GM12891 (cell line): ENCODE data around the gene SOX11.
A peak's percentile ranks its signal among the peaks of the same experiment; 100 is the strongest.

ENCODE experiments used
- DNase-seq: peaks from one replicate; pipeline ENCODE4 v3.0.0; 2011; ENCODE audit warnings: low spot score; ENCODE audit not compliant: insufficient read length
- FAIRE-seq: peaks from 2 replicates; lab custom pipeline; 2011; peaks lifted over from hg19 to GRCh38; lab: Jason Lieb, UNC
- PAX5 ChIP-seq: IDR thresholded peaks from 2 replicates; pipeline ENCODE4 v1.6.1; 2011; ENCODE audit warnings: low read length, moderate library complexity, mild to moderate bottlenecking; ENCODE audit not compliant: insufficient read depth, severe bottlenecking
- POLR2A ChIP-seq: IDR thresholded peaks from 2 replicates; pipeline ENCODE4 v1.6.1; 2011; ENCODE audit warnings: low read depth, low read length, control low read depth
- POLR2AphosphoS5 ChIP-seq: IDR thresholded peaks from 2 replicates; pipeline ENCODE4 v1.6.1; 2011; ENCODE audit warnings: low read depth, low read length, control low read depth
- POU2F2 ChIP-seq: IDR thresholded peaks from 2 replicates; pipeline ENCODE4 v1.6.1; 2011; ENCODE audit warnings: low read depth, mild to moderate bottlenecking, control low read depth, low read length, moderate library complexity
- SPI1 ChIP-seq: IDR thresholded peaks from 2 replicates; pipeline ENCODE4 v1.6.1; 2011; ENCODE audit warnings: low read depth, low read length, control low read depth
- TAF1 ChIP-seq: IDR thresholded peaks from 2 replicates; pipeline ENCODE4 v1.6.1; 2011; ENCODE audit warnings: low read depth, low read length, control low read depth

Gene SOX11

DNA sequence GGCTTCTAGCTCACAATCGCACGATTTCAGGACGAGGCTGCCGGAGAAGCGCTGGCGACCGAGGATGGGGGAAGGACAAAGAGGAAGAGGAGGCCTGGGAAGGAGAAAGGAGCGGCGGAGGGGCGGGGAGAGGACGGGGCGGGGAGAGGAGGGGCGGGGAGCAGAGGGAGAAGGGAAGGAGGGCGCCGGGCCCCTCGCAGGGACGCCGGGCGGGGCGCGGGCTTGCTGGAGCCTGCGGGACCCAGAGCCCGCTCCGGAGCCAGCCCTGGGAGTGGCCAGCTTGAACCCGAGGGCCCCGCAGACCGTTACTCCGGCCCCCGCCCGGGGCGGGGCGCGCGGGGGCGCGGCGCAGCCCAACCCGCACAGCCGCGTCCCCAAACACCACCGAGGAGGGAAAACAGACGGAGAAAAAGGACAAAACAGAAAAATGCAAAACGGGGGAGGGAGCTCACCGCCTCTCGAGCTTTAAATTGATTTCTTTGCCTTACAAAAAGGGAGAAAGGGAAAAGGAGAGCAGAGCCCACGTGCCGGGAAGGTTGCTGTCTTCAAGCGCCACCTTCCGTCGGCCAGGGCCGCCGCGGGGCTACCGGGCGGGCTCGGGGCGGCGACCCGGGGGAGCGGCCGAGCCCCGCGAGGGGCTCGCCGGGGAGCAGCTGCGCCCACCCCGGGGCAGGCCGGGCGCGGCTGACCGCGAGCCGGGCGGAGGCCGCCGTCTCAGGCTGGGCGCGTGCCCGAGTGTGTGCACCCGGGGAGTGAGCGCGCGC is 781 bp upstream of the SOX11 start:
- no peak for DNase-seq
- TF ChIP-seq POLR2AphosphoS5 = no peak
- TF ChIP-seq POLR2A = no peak
- no peak for TF ChIP-seq POU2F2
- TF ChIP-seq TAF1 = no peak
- no peak for TF ChIP-seq SPI1
- no peak for TF ChIP-seq PAX5
- no peak for FAIRE-seq

DNA sequence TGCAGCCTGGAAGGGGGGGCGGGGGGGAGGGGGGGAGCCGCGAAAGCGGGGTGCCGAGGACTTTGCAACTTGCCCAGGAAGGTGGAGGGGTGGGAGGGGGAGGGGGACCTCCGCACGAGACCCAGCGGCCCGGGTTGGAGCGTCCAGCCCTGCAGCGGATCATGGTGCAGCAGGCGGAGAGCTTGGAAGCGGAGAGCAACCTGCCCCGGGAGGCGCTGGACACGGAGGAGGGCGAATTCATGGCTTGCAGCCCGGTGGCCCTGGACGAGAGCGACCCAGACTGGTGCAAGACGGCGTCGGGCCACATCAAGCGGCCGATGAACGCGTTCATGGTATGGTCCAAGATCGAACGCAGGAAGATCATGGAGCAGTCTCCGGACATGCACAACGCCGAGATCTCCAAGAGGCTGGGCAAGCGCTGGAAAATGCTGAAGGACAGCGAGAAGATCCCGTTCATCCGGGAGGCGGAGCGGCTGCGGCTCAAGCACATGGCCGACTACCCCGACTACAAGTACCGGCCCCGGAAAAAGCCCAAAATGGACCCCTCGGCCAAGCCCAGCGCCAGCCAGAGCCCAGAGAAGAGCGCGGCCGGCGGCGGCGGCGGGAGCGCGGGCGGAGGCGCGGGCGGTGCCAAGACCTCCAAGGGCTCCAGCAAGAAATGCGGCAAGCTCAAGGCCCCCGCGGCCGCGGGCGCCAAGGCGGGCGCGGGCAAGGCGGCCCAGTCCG is 540 bp downstream of the SOX11 start:
- no peak for FAIRE-seq
- TF ChIP-seq POLR2AphosphoS5 (no peak), POLR2A (no peak), POU2F2 (no peak), SPI1 (no peak), PAX5 (no peak), TAF1 (no peak)
- no peak for DNase-seq

DNA sequence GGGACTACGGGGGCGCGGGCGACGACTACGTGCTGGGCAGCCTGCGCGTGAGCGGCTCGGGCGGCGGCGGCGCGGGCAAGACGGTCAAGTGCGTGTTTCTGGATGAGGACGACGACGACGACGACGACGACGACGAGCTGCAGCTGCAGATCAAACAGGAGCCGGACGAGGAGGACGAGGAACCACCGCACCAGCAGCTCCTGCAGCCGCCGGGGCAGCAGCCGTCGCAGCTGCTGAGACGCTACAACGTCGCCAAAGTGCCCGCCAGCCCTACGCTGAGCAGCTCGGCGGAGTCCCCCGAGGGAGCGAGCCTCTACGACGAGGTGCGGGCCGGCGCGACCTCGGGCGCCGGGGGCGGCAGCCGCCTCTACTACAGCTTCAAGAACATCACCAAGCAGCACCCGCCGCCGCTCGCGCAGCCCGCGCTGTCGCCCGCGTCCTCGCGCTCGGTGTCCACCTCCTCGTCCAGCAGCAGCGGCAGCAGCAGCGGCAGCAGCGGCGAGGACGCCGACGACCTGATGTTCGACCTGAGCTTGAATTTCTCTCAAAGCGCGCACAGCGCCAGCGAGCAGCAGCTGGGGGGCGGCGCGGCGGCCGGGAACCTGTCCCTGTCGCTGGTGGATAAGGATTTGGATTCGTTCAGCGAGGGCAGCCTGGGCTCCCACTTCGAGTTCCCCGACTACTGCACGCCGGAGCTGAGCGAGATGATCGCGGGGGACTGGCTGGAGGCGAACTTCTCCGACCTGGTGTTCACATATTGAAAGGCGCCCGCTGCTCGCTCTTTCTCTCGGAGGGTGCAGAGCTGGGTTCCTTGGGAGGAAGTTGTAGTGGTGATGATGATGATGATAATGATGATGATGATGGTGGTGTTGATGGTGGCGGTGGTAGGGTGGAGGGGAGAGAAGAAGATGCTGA is 1.4 kb downstream of the SOX11 start:
- FAIRE-seq (no peak), DNase-seq (no peak)
- no peak for TF ChIP-seq PAX5
- TF ChIP-seq POLR2AphosphoS5 = no peak
- TF ChIP-seq TAF1 = no peak
- no peak for TF ChIP-seq SPI1
- no peak for TF ChIP-seq POU2F2
- TF ChIP-seq POLR2A = no peak

- DNase-seq = no peak
These were observed 2.1 kb downstream of the SOX11 start for GRCh38 chr2:5694306-5694705.

DNA sequence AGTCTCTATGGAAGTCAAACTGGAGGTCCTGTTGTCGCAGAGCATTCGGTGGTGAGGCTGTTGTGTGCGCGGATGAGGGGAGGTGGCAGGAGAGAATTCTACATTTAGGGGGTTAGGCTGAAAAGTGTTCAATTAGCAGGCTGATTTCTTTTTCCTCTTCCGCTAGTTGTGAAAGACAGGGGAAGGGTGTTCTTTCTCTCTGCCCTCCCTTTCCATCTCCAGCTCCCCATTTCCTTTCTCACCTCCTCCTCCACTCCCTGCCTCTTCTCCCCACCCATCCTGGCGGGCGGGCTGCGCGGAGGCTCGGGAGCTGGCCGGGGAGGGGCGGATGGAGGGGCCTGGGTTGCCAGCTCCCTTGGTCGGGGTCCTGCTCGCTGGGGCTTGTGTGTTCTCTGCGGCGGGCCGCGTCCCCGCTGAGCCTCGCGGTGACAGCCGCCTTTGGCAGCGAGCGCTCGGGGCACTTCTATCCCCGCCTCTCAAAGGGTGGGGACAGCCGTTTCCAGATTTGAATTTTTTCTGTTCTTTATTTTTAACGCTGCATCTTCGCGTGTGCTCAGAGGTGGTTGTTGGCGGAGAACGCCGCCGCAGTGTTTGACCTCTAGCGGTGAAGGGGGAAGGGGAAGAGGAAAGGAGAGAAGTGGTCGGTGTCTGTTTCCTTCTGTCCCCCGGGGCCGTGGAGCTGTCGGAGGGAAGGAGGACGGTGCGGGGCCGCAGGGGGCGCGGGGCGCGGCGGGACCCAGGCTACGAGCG is 3.6 kb downstream of the SOX11 start:
- DNase-seq (no peak), FAIRE-seq (peak; percentile 26)
- TF ChIP-seq TAF1 (no peak), PAX5 (no peak), POLR2AphosphoS5 (no peak), POU2F2 (no peak), SPI1 (no peak; the same call in 1 of the 2 replicates), POLR2A (no peak)

More at GRCh38 chr2:5694306-5694705, 2.1 kb downstream of the SOX11 start:
- no peak for FAIRE-seq
- TF ChIP-seq POLR2A (no peak), POU2F2 (no peak), TAF1 (no peak), SPI1 (no peak), POLR2AphosphoS5 (no peak), PAX5 (no peak)

GRCh38 chr2:5696404-5696944 is 4.3 kb downstream of the SOX11 start:
- FAIRE-seq (no peak), DNase-seq (no peak)
- TF ChIP-seq POLR2AphosphoS5 (no peak), TAF1 (no peak), POLR2A (no peak), POU2F2 (no peak), PAX5 (no peak), SPI1 (no peak)

DNA sequence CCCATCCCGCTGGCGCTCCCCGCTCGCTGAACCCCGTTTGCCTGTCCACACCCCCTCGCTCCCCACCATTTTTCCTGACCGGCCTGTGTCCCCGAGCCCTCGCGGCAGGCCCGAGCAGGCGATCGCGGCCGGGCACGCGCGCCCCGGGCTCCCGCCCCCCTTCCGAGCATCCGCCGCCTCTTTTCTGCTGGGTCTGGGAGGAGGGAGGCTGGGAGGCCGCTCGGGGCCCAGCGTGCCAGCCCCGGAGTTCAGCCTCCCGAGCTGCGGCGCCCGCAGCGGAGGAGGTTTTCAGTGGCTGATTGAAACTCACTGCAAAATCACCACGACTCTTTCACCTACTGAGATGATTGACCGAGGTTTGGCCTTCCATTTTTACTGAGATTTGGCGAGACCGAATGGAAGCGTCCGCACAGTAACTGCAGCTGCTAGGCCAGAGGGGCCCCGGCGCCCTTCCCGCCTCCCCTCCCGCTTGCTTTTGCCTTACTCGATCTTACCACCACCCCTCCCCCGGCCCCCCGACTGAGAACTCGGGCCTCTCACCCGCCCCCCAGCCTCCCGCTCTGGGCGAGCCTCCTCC is 4.8 kb downstream of the SOX11 start:
- DNase-seq (no peak), FAIRE-seq (no peak)

More for the DNA sequence above, 4.8 kb downstream of the SOX11 start:
- TF ChIP-seq POLR2AphosphoS5 (no peak), POLR2A (no peak), SPI1 (no peak), POU2F2 (no peak), TAF1 (no peak), PAX5 (no peak)
